ENCODE measurements around the gene TXN.
"Not testable (repeated sequence)": the region's sequence is repeated elsewhere in the genome, so short reads cannot be mapped to it uniquely, and the experiment has no call there.

Gene TXN

DNA sequence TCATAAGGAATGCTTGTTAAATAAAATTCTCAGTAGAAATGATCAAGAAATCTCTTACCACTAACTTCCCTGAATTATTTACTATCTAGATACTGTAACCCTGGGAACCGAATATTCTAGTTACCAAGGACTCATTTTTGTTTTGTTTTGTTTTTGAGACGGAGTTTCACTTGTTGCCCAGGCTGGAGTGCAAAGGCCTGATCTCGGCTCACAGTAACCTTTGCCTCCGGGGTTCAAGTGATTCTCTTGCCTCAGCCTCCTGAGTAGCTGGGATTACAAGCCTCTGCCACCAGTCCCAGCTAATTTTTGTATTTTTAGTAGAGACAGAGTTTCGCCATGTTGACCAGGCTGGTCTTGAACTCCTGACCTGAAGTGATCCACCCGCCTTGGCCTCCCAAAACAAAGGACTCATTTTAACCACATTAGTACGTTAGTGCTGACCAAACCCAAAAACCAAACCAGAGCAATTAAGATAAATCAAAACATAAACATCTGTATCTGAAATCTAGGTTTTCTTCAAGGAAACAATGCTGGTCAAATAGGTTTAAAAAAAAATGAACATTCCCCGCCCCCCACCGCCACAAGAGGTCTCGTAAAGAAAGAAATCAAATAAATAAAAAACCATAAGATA lies 3.7 kb downstream of the TXN start:
- Histone ChIP-seq H3K4me3 (ENCODE audit: low read depth, low read length, poor library complexity, severe bottlenecking) (no peak overlapping the region), H3K27ac (ENCODE audit: low read depth, low read length, poor library complexity, severe bottlenecking) (no peak overlapping the region), H3K4me1 (ENCODE audit: insufficient read depth, low read length, severe bottlenecking) (peaks cover 31% of the 10 kb centered on the region), H4K20me1 (ENCODE audit: insufficient read depth, low read length) (no peaks in the 10 kb centered on the region), H3K79me2 (ENCODE audit: insufficient read depth, low read length) (peaks cover 41% of the 10 kb centered on the region), H3K9me3 (ENCODE audit: low read length) (no peaks in the 10 kb centered on the region), H3F3A (ENCODE audit: insufficient read depth, low read length) (no peaks in the 10 kb centered on the region), H3K4me2 (ENCODE audit: low read length) (no peak overlapping the region), H3K36me3 (ENCODE audit: insufficient read depth, low read length) (peaks cover 29% of the 10 kb centered on the region), H2AFZ (ENCODE audit: low read length) (no peak overlapping the region), H3K9me2 (ENCODE audit: low read depth, low read length) (no peaks in the 10 kb centered on the region), H3K9ac (ENCODE audit: low read length) (no peak overlapping the region), H3K27me3 (ENCODE audit: insufficient read depth, low read length) (no peaks in the 10 kb centered on the region)
- TF ChIP-seq EZH2 (IDR thresholded peaks at IDR 0.05; ENCODE audit: borderline replicate concordance, low read length): no peak
- TF ChIP-seq, protein P1, sequence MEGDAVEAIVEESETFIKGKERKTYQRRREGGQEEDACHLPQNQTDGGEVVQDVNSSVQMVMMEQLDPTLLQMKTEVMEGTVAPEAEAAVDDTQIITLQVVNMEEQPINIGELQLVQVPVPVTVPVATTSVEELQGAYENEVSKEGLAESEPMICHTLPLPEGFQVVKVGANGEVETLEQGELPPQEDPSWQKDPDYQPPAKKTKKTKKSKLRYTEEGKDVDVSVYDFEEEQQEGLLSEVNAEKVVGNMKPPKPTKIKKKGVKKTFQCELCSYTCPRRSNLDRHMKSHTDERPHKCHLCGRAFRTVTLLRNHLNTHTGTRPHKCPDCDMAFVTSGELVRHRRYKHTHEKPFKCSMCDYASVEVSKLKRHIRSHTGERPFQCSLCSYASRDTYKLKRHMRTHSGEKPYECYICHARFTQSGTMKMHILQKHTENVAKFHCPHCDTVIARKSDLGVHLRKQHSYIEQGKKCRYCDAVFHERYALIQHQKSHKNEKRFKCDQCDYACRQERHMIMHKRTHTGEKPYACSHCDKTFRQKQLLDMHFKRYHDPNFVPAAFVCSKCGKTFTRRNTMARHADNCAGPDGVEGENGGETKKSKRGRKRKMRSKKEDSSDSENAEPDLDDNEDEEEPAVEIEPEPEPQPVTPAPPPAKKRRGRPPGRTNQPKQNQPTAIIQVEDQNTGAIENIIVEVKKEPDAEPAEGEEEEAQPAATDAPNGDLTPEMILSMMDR (IDR thresholded peaks at IDR 0.05; ENCODE audit: low read length): no peak

- H3K9me2 ChIP-seq (ENCODE audit: low read depth, low read length); H3K27ac ChIP-seq (ENCODE audit: low read depth, low read length, poor library complexity, severe bottlenecking); H3K4me2 ChIP-seq (ENCODE audit: low read length); H3K4me3 ChIP-seq (ENCODE audit: low read depth, low read length, poor library complexity, severe bottlenecking); H3F3A ChIP-seq (ENCODE audit: insufficient read depth, low read length); H3K9ac ChIP-seq (ENCODE audit: low read length); H3K27me3 ChIP-seq (ENCODE audit: insufficient read depth, low read length); H3K9me3 ChIP-seq (ENCODE audit: low read length); H4K20me1 ChIP-seq (ENCODE audit: insufficient read depth, low read length); H2AFZ ChIP-seq (ENCODE audit: low read length): not testable (repeated sequence)
- peaks cover 41% of the 10 kb centered on the region for H3K79me2 ChIP-seq (ENCODE audit: insufficient read depth, low read length)
- peaks cover 24% of the 10 kb centered on the region for H3K4me1 ChIP-seq (ENCODE audit: insufficient read depth, low read length, severe bottlenecking)
- H3K36me3 ChIP-seq (ENCODE audit: insufficient read depth, low read length): peaks cover 37% of the 10 kb centered on the region
Observed at GRCh38 chr9:110251770-110252169, 4.5 kb downstream of the TXN start.

GRCh38 chr9:110251212-110251611 lies 5.1 kb downstream of the TXN start:
- no peak overlapping the region for H3K4me2 ChIP-seq (ENCODE audit: low read length)
- H3F3A ChIP-seq (ENCODE audit: insufficient read depth, low read length): no peaks in the 10 kb centered on the region
- TF ChIP-seq, protein P1 (IDR thresholded peaks at IDR 0.05; ENCODE audit: low read length): no peak
- no peak for TF ChIP-seq EZH2 (IDR thresholded peaks at IDR 0.05; ENCODE audit: borderline replicate concordance, low read length)
- no peaks in the 10 kb centered on the region for H3K9me3 ChIP-seq (ENCODE audit: low read length)
- H3K9ac ChIP-seq (ENCODE audit: low read length): no peak overlapping the region
- H3K4me3 ChIP-seq (ENCODE audit: low read depth, low read length, poor library complexity, severe bottlenecking): no peak overlapping the region
- H3K79me2 ChIP-seq (ENCODE audit: insufficient read depth, low read length): peaks cover 41% of the 10 kb centered on the region
- no peaks in the 10 kb centered on the region for H3K9me2 ChIP-seq (ENCODE audit: low read depth, low read length)
- H3K27me3 ChIP-seq (ENCODE audit: insufficient read depth, low read length): no peaks in the 10 kb centered on the region
- H4K20me1 ChIP-seq (ENCODE audit: insufficient read depth, low read length): no peaks in the 10 kb centered on the region
- H2AFZ ChIP-seq (ENCODE audit: low read length): no peak overlapping the region
- peaks cover 42% of the 10 kb centered on the region for H3K36me3 ChIP-seq (ENCODE audit: insufficient read depth, low read length)
- H3K27ac ChIP-seq (ENCODE audit: low read depth, low read length, poor library complexity, severe bottlenecking): no peak overlapping the region
- H3K4me1 ChIP-seq (ENCODE audit: insufficient read depth, low read length, severe bottlenecking): peaks cover 23% of the 10 kb centered on the region

- Histone ChIP-seq H3K4me3 (ENCODE audit: low read depth, low read length, poor library complexity, severe bottlenecking) (no peak overlapping the region), H3F3A (ENCODE audit: insufficient read depth, low read length) (no peaks in the 10 kb centered on the region), H3K36me3 (ENCODE audit: insufficient read depth, low read length) (peaks cover 54% of the 10 kb centered on the region), H3K79me2 (ENCODE audit: insufficient read depth, low read length) (peaks cover 30% of the 10 kb centered on the region), H2AFZ (ENCODE audit: low read length) (no peak overlapping the region), H3K27me3 (ENCODE audit: insufficient read depth, low read length) (no peaks in the 10 kb centered on the region), H3K9me2 (ENCODE audit: low read depth, low read length) (no peaks in the 10 kb centered on the region), H3K4me1 (ENCODE audit: insufficient read depth, low read length, severe bottlenecking) (peaks cover 16% of the 10 kb centered on the region), H4K20me1 (ENCODE audit: insufficient read depth, low read length) (no peaks in the 10 kb centered on the region), H3K4me2 (ENCODE audit: low read length) (no peak overlapping the region), H3K9me3 (ENCODE audit: low read length) (no peaks in the 10 kb centered on the region), H3K9ac (ENCODE audit: low read length) (no peak overlapping the region), H3K27ac (ENCODE audit: low read depth, low read length, poor library complexity, severe bottlenecking) (no peak overlapping the region)
- TF ChIP-seq EZH2 (IDR thresholded peaks at IDR 0.05; ENCODE audit: borderline replicate concordance, low read length): no peak
- TF ChIP-seq, protein P1 (IDR thresholded peaks at IDR 0.05; ENCODE audit: low read length): no peak
Observed at GRCh38 chr9:110249603-110250002, 6.7 kb downstream of the TXN start.
